Measurements from ENCODE around the gene SFRP5.

SFRP5 gene

GRCh38 chr10:97736403-97736901 is 35.3 kb downstream of the SFRP5 start:
- DNase-seq (ENCODE audit: low read depth), result no peak

- DNase-seq (ENCODE audit: low read depth), result no peak
Observed at GRCh38 chr10:97734021-97734420, 37.8 kb downstream of the SFRP5 start.

GRCh38 chr10:97733256-97733655 is 38.5 kb downstream of the SFRP5 start:
- DNase-seq (ENCODE audit: low read depth), result no peak

- no peak for DNase-seq (ENCODE audit: low read depth)
Observed at GRCh38 chr10:97732052-97732359, 39.8 kb downstream of the SFRP5 start.

- DNase-seq (ENCODE audit: low read depth), result peak; percentile 25
Observed at GRCh38 chr10:97731346-97732051, 40.3 kb downstream of the SFRP5 start.

- no peak for DNase-seq (ENCODE audit: low read depth)
Observed at GRCh38 chr10:97729014-97729413, 42.8 kb downstream of the SFRP5 start.

GRCh38 chr10:97726636-97727178 is 45.1 kb downstream of the SFRP5 start:
- no peak for DNase-seq (ENCODE audit: low read depth)

- no peak for DNase-seq (ENCODE audit: low read depth)
Observed at GRCh38 chr10:97724341-97724941, 47.4 kb downstream of the SFRP5 start.

- no peak for DNase-seq (ENCODE audit: low read depth)
Observed at GRCh38 chr10:97723001-97723400, 48.8 kb downstream of the SFRP5 start.

- no peak for DNase-seq (ENCODE audit: low read depth)
Observed at GRCh38 chr10:97721871-97722780, 49.7 kb downstream of the SFRP5 start.

- no peak for DNase-seq (ENCODE audit: low read depth)
Observed at GRCh38 chr10:97719602-97720001, 52.2 kb downstream of the SFRP5 start.

- DNase-seq (ENCODE audit: low read depth), result no peak
Observed at GRCh38 chr10:97718659-97719142, 53.1 kb downstream of the SFRP5 start.

- DNase-seq (ENCODE audit: low read depth), result no peak
Observed at GRCh38 chr10:97718178-97718577, 53.6 kb downstream of the SFRP5 start.

- no peak for DNase-seq (ENCODE audit: low read depth)
Observed at GRCh38 chr10:97717627-97718026, 54.2 kb downstream of the SFRP5 start.
